Heart left ventricle (tissue), 13 donors: ENCODE measurements around the gene ME1.

Experiments used
- POLR2A ChIP-seq, 2 donors: fragments of 450-650 bp; IDR thresholded peaks; one replicate each; pipeline ENCODE4 v1.6.1; 2017; ENCODE audit warnings: antibody characterized with exemption in 2 of 2, mild to moderate bottlenecking in 2 of 2, moderate library complexity in 2 of 2
- TF ChIP-seq, protein P1 (sequence below), 12 donors: fragments of 200-600 bp; sonication (generic) in 4 of 12; IDR thresholded peaks; one replicate each; pipeline versions ENCODE4 v1.5.0 to v1.8.0; 2018 to 2022; ENCODE audit warnings: antibody characterized with exemption in 12 of 12, mild to moderate bottlenecking in 5 of 12
- donor health status: ischemic (EF 13 %, LVEDD 7.1; RV severe dilation, severe dysfunction).
- donor health status: DM: no; HTN: yes; CAD: no.
- donor health status: DM: no; HTN: no; CAD: no.
- donor health status: ischemic (EF 25% LVEDD 6.9; RV normal size, moderate dysfunction).
- donor health status: ischemic (EF 25% LVEDD 5.7; RV mildly dilated, moderate dysfunction).
- donor health status: ischemic (EF 35%, LVEDD 5.7; RV mildly dilated, moderate dysfunction).
- donor health status: nonischemic (EF 11% LVEDD 7.7; RV severe dilation, severe dysfunction).
- donor health status: DM: yes; HTN: yes; CAD: no.
- donor health status: PGD.
- donor health status: ischemic (EF 29% LVEDD 5.4; RV normal size, mild dysfunction).
- donor health status: nonischemic (EF 23%, LVEDD 6.1; RV moderate dilation, normal function).

DNA sequence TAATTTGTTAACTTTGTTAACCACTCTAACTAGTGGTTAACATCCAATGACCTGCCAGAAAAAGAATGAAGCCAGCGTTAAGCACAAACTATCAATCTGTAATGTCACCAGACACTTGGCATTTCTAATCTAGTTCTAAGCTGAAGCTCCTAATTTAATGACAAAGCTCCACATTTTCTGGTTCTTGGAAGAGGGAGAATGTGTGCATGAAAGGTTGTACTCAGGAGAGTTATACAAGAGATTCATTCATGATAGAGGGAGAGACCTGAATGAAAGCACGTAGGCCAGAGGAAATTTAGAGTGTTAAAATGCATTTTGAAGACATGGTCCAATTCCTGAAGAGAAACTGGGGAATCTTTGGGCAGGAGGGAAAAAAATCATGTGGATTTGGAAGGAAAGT is 8.3 kb upstream of the ME1 start:
- TF ChIP-seq, protein P1, sequence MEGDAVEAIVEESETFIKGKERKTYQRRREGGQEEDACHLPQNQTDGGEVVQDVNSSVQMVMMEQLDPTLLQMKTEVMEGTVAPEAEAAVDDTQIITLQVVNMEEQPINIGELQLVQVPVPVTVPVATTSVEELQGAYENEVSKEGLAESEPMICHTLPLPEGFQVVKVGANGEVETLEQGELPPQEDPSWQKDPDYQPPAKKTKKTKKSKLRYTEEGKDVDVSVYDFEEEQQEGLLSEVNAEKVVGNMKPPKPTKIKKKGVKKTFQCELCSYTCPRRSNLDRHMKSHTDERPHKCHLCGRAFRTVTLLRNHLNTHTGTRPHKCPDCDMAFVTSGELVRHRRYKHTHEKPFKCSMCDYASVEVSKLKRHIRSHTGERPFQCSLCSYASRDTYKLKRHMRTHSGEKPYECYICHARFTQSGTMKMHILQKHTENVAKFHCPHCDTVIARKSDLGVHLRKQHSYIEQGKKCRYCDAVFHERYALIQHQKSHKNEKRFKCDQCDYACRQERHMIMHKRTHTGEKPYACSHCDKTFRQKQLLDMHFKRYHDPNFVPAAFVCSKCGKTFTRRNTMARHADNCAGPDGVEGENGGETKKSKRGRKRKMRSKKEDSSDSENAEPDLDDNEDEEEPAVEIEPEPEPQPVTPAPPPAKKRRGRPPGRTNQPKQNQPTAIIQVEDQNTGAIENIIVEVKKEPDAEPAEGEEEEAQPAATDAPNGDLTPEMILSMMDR (IDR thresholded peaks at IDR 0.05), result no peak
- TF ChIP-seq POLR2A (IDR thresholded peaks at IDR 0.05), result no peak
